Neuronal stem cell (in vitro differentiated cells): ENCODE measurements around the gene PACRG.

Experiments
- DNase-seq: peaks from one replicate; pipeline ENCODE4 v3.0.0-alpha.2; 2013; ENCODE audit warnings: low spot score
- H2AFZ ChIP-seq: one replicate; pipeline ENCODE4 v1.6.1; 2013; ENCODE audit warnings: mild to moderate bottlenecking, low read length, inconsistent platforms
- H2AK5ac ChIP-seq: 2 replicates; pipeline ENCODE4 v1.6.1; 2013; ENCODE audit warnings: low read depth, mild to moderate bottlenecking, inconsistent platforms, low read length, moderate library complexity, mixed read lengths
- H2BK120ac ChIP-seq: 2 replicates; pipeline ENCODE4 v1.6.1; 2013; ENCODE audit warnings: low read depth, mild to moderate bottlenecking, inconsistent platforms, low read length, moderate library complexity, mixed read lengths
- H2BK12ac ChIP-seq: one replicate; pipeline ENCODE4 v1.6.1; 2013; ENCODE audit warnings: low read length, inconsistent platforms
- H2BK15ac ChIP-seq: 2 replicates; pipeline ENCODE4 v1.6.1; 2013; ENCODE audit warnings: mild to moderate bottlenecking, low read length, inconsistent platforms, mixed read lengths
- H2BK5ac ChIP-seq: one replicate; pipeline ENCODE4 v1.6.1; 2013; ENCODE audit warnings: inconsistent platforms, mild to moderate bottlenecking, low read length, moderate library complexity
- H3K14ac ChIP-seq: one replicate; pipeline ENCODE4 v1.6.1; 2013; ENCODE audit warnings: low read length, inconsistent platforms
- H3K18ac ChIP-seq: 2 replicates; pipeline ENCODE4 v1.6.1; 2013; ENCODE audit warnings: low read length, inconsistent platforms
- H3K23ac ChIP-seq: 2 replicates; pipeline ENCODE4 v1.6.1; 2013; ENCODE audit warnings: low read depth, mild to moderate bottlenecking, mixed read lengths, low read length, inconsistent platforms; ENCODE audit not compliant: poor library complexity
- H3K27ac ChIP-seq: replicated peaks from 3 replicates; pipeline ENCODE4 v1.5.1; 2013; ENCODE audit warnings: low read length, inconsistent platforms
- H3K27me3 ChIP-seq, 3 experiments: 2 replicates each; pipeline ENCODE4 v1.6.1; 2013; ENCODE audit warnings: low read length in 3 of 3, mild to moderate bottlenecking in 2 of 3, inconsistent platforms in 1 of 3, low read depth in 1 of 3, mixed read lengths in 1 of 3, moderate library complexity in 1 of 3; ENCODE audit not compliant: control insufficient read depth in 3 of 3, insufficient read depth in 3 of 3
- H3K36me3 ChIP-seq, 2 donors: replicated peaks in 1 of 2; 2 replicates each; pipeline ENCODE4 v1.6.1; 2013; ENCODE audit warnings: low read length in 2 of 2; ENCODE audit not compliant: control insufficient read depth in 2 of 2, insufficient read depth in 2 of 2
- H3K4ac ChIP-seq: 2 replicates; pipeline ENCODE4 v1.6.1; 2013; ENCODE audit warnings: inconsistent platforms, mild to moderate bottlenecking, low read length, moderate library complexity
- H3K4me1 ChIP-seq, 2 donors: 1 replicate in 1 of 2; 2 replicates in 1 of 2; pipeline ENCODE4 v1.6.1; 2013; ENCODE audit warnings: low read length in 2 of 2, low read depth in 1 of 2; ENCODE audit not compliant: control insufficient read depth in 2 of 2, insufficient read depth in 1 of 2
- H3K4me2 ChIP-seq: one replicate; pipeline ENCODE4 v1.6.1; 2013; ENCODE audit warnings: mild to moderate bottlenecking, low read length, inconsistent platforms; ENCODE audit not compliant: insufficient read depth, poor library complexity, severe bottlenecking
- H3K4me3 ChIP-seq, 2 donors: 2 replicates each; pipeline ENCODE4 v1.5.1; 2013; ENCODE audit warnings: low read length in 2 of 2, mild to moderate bottlenecking in 2 of 2, inconsistent platforms in 1 of 2, moderate library complexity in 1 of 2
- H3K79me1 ChIP-seq: one replicate; pipeline ENCODE4 v1.6.1; 2013; ENCODE audit warnings: low read depth, mild to moderate bottlenecking, inconsistent platforms, low read length, moderate library complexity
- H3K9ac ChIP-seq: one replicate; pipeline ENCODE4 v1.6.1; 2013; ENCODE audit warnings: mild to moderate bottlenecking, low read depth, low read length, inconsistent platforms; ENCODE audit not compliant: poor library complexity
- H3K9me3 ChIP-seq, 2 donors: replicated peaks in 1 of 2; 2 replicates each; pipeline versions ENCODE3 to v1.6.1; 2013; ENCODE audit warnings: low read length in 2 of 2, mild to moderate bottlenecking in 2 of 2, inconsistent platforms in 1 of 2, low read depth in 1 of 2, mixed read lengths in 1 of 2, moderate library complexity in 1 of 2; ENCODE audit not compliant: control insufficient read depth in 2 of 2, insufficient read depth in 1 of 2
- H4K8ac ChIP-seq: one replicate; pipeline ENCODE4 v1.6.1; 2013; ENCODE audit warnings: low read depth, mild to moderate bottlenecking, inconsistent platforms, low read length, moderate library complexity
- H4K91ac ChIP-seq: one replicate; pipeline ENCODE4 v1.6.1; 2013; ENCODE audit warnings: low read length, low read depth, mild to moderate bottlenecking, inconsistent platforms; ENCODE audit not compliant: poor library complexity
- WGBS, 2 donors: extraction: QIAGEN DNeasy Blood & Tissue Kit; methylation state at CpG; one replicate each; pipeline ENCODE4 v1.1.7; 2013; ENCODE audit warnings: missing lambda C conversion rate in 2 of 2, mixed read lengths in 1 of 2; ENCODE audit not compliant: insufficient read length in 2 of 2, insufficient replicate concordance in 1 of 2; ENCODE audit errors: extremely low coverage in 2 of 2; 5-methylcytosine and 5-hydroxymethylcytosine counted together

The PACRG gene

GRCh38 chr6:163188746-163189145 lies 461.0 kb downstream of the PACRG start:
- Histone ChIP-seq H3K4me1 (peaks cover 9 to 15% of the 10 kb centered on the region in 2 donors), H2AK5ac (no peak overlapping the region), H2BK5ac (no peak overlapping the region), H2BK120ac (no peak overlapping the region), H2AFZ (no peak overlapping the region), H3K9ac (no peak overlapping the region), H3K9me3 (no peaks in the 10 kb centered on the region), H3K4me3 (no peak overlapping the region), H3K27ac (no peak overlapping the region), H3K27me3 (no peaks in the 10 kb centered on the region), H4K91ac (no peak overlapping the region), H2BK12ac (no peak overlapping the region), H3K4me2 (no peak overlapping the region), H4K8ac (no peak overlapping the region), H3K23ac (no peak overlapping the region), H2BK15ac (no peak overlapping the region), H3K18ac (no peak overlapping the region), H3K4ac (no peak overlapping the region), H3K36me3 (no peaks in the 10 kb centered on the region), H3K79me1 (no peaks in the 10 kb centered on the region), H3K14ac (no peak overlapping the region)
- no peak for DNase-seq
- WGBS, 2 donors: no CpG with 5 or more reads among the region's 6 CpGs

GRCh38 chr6:163189609-163190008 lies 461.8 kb downstream of the PACRG start:
- Histone ChIP-seq H3K27me3 (no peaks in the 10 kb centered on the region), H3K4ac (no peak overlapping the region), H3K4me3 (no peak overlapping the region), H3K9ac (no peak overlapping the region), H3K27ac (no peak overlapping the region), H3K36me3 (no peaks in the 10 kb centered on the region), H2BK120ac (no peak overlapping the region), H2AFZ (no peak overlapping the region), H3K4me1 (peaks cover 9 to 15% of the 10 kb centered on the region in 2 donors), H2BK15ac (no peak overlapping the region), H3K18ac (no peak overlapping the region), H3K79me1 (no peaks in the 10 kb centered on the region), H2BK12ac (no peak overlapping the region), H3K9me3 (no peaks in the 10 kb centered on the region), H3K14ac (no peak overlapping the region), H2AK5ac (no peak overlapping the region), H4K8ac (no peak overlapping the region), H3K4me2 (no peak overlapping the region), H4K91ac (no peak overlapping the region), H2BK5ac (no peak overlapping the region), H3K23ac (no peak overlapping the region)
- no peak for DNase-seq
- WGBS, 2 donors: no CpG with 5 or more reads among the region's 7 CpGs

- Histone ChIP-seq H2AFZ (no peak overlapping the region), H3K23ac (no peak overlapping the region), H3K4me1 (peaks cover 5 to 11% of the 10 kb centered on the region in 2 donors), H3K18ac (no peak overlapping the region), H3K27ac (no peak overlapping the region), H3K4me2 (no peak overlapping the region), H2BK5ac (no peak overlapping the region), H4K8ac (no peak overlapping the region), H3K4me3 (no peak overlapping the region), H4K91ac (no peak overlapping the region), H3K9ac (no peak overlapping the region), H2BK15ac (no peak overlapping the region), H3K4ac (no peak overlapping the region), H2BK12ac (no peak overlapping the region), H3K27me3 (no peaks in the 10 kb centered on the region), H3K9me3 (no peaks in the 10 kb centered on the region), H3K14ac (no peak overlapping the region), H3K79me1 (no peaks in the 10 kb centered on the region), H2AK5ac (no peak overlapping the region), H2BK120ac (no peak overlapping the region), H3K36me3 (no peaks in the 10 kb centered on the region)
- no peak for DNase-seq
- no CpG with 5 or more reads among the region's 4 CpGs for WGBS, 2 donors
Observed at GRCh38 chr6:163190786-163191185, 463.0 kb downstream of the PACRG start.

- H2BK120ac ChIP-seq: no peak overlapping the region
- no peak overlapping the region for H4K8ac ChIP-seq
- no peaks in the 10 kb centered on the region for H3K36me3 ChIP-seq
- H2BK12ac ChIP-seq: no peak overlapping the region
- no peak overlapping the region for H2BK5ac ChIP-seq
- H3K14ac ChIP-seq: no peak overlapping the region
- H3K9ac ChIP-seq: no peak overlapping the region
- H2AK5ac ChIP-seq: no peak overlapping the region
- H3K9me3 ChIP-seq: no peaks in the 10 kb centered on the region
- no peaks in the 10 kb centered on the region for H3K79me1 ChIP-seq
- H2BK15ac ChIP-seq: no peak overlapping the region
- H3K23ac ChIP-seq: no peak overlapping the region
- H3K27me3 ChIP-seq: no peaks in the 10 kb centered on the region
- no peak overlapping the region for H3K4ac ChIP-seq
- peak overlapping the region; percentile 12 for H2AFZ ChIP-seq
- no peak for DNase-seq
- peaks cover 0 to 4% of the 10 kb centered on the region in 2 donors for H3K4me1 ChIP-seq
- no peak overlapping the region for H3K4me2 ChIP-seq
- no peak overlapping the region for H3K18ac ChIP-seq
- H4K91ac ChIP-seq: no peak overlapping the region
- no peak overlapping the region for H3K4me3 ChIP-seq
- no CpG with 5 or more reads among the region's 7 CpGs for WGBS, 2 donors
- H3K27ac ChIP-seq: no peak overlapping the region
Observed at GRCh38 chr6:163191704-163192537, 464.1 kb downstream of the PACRG start.
